SU-DHL-6 (cell line): Measurements from ENCODE around the gene HS3ST3A1.

Experiments
- CTCF ChIP-seq: fragments of 200-600 bp; sonication (generic); IDR thresholded peaks from one replicate; pipeline ENCODE4 v1.5.1; 2017; ENCODE audit warnings: antibody characterized with exemption, mild to moderate bottlenecking, low read length, moderate library complexity; ENCODE audit not compliant: insufficient read depth, poor library complexity, severe bottlenecking
- EZH2phosphoT487 ChIP-seq: fragments of 200-600 bp; sonication (generic), shearing (Covaris generic); conservative IDR thresholded peaks from 2 replicates; pipeline ENCODE4 v1.6.1; 2018; ENCODE audit warnings: mild to moderate bottlenecking, antibody characterized with exemption, low read length, moderate library complexity, mixed read lengths

- TF ChIP-seq CTCF (no peak), EZH2phosphoT487 (no peak)
Observed at GRCh38 chr17:13587487-13588338, 14.0 kb downstream of the HS3ST3A1 start.
